ENCODE results near the gene WNT7A. TPM values are rescaled to one million over a fixed set of nuclear protein-coding genes. Genes with fewer than 3 reads are reported as not detected.

The WNT7A gene
- total RNA-seq, 3 donors from 2014 or later: not detected

DNA sequence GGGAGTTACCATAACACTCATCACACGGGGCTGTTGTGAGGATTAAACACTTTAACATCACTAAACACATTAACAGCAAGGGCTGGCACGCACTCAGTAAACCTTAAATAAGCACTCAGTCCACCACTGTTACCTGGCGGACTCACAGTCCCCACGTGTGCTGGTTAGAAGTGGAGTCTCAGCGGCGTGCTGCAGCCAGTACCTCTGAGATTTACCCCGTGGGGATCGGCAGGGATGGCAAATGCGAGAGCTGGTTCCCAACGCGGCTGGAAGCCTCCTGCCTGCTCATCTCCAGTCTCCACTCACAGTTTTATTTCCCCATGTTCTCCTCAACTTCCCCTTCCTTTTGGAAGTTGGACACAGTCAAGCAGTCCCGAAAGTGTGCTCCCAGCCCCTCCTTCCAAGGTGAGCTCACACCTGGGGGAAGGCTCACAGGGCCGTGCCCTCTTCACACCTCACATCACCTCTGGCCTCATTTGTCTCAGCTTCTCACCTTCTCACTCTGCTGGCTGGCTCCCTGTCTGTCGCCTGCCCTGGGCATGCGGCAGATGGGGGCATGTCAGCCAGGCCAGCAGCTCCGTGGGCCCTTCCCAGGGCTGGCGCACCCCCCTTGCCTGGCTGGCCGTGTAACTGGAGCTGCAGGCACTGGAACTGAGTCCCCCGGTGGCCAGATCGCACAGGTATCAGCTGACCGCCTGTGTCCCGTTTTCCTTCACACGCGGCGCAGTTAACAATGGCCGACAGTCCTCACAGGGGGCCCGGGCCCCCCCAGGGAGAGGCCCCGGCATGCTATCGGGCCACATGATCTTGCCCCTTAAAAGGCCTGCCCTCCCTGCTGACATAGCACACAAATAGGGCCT is 87.1 kb downstream of the WNT7A start:
- Histone ChIP-seq H3K36me3 (ENCODE audit: low read depth) (no peaks in the 10 kb centered on the region), H3K4me3 (no peak overlapping the region), H3K4me1 (ENCODE audit: low read depth) (no peaks in the 10 kb centered on the region), H3K9me3 (no peaks in the 10 kb centered on the region)
- DNase-seq (no peak), ATAC-seq (no peak)
- TF ChIP-seq, protein P1, sequence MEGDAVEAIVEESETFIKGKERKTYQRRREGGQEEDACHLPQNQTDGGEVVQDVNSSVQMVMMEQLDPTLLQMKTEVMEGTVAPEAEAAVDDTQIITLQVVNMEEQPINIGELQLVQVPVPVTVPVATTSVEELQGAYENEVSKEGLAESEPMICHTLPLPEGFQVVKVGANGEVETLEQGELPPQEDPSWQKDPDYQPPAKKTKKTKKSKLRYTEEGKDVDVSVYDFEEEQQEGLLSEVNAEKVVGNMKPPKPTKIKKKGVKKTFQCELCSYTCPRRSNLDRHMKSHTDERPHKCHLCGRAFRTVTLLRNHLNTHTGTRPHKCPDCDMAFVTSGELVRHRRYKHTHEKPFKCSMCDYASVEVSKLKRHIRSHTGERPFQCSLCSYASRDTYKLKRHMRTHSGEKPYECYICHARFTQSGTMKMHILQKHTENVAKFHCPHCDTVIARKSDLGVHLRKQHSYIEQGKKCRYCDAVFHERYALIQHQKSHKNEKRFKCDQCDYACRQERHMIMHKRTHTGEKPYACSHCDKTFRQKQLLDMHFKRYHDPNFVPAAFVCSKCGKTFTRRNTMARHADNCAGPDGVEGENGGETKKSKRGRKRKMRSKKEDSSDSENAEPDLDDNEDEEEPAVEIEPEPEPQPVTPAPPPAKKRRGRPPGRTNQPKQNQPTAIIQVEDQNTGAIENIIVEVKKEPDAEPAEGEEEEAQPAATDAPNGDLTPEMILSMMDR (IDR thresholded peaks at IDR 0.05): no peak
- intact Hi-C loops (cut with DNase I, micrococcal nuclease): no loop called here

DNA sequence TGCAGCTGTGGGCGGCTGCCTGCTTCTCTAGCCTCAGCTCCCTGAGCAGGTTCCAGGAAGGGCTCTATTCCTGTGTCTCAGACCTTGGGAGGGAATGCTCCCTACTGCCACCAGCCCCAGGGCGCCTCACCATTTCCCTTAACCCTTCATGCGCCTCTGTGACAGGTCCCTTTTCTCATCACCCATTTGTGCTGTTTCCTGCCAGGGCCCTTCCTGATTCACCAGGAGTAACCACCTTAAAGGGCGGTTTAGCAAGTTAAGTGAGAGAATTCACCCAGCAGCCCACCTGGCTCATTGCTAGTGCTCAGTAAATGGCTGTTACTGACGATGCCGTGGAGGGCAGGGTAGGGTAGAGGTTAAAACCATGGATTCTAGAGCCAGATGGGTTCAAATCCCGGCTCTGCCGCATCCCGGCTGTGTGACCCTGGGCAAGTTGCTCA is 87.8 kb downstream of the WNT7A start:
- Histone ChIP-seq H3K36me3 (ENCODE audit: low read depth) (no peaks in the 10 kb centered on the region), H3K4me3 (no peak overlapping the region), H3K9me3 (no peaks in the 10 kb centered on the region), H3K4me1 (ENCODE audit: low read depth) (no peaks in the 10 kb centered on the region)
- TF ChIP-seq, protein P1 (IDR thresholded peaks at IDR 0.05): no peak
- intact Hi-C loops (cut with DNase I, micrococcal nuclease): no loop called here
- DNase-seq (no peak), ATAC-seq (no peak)

DNA sequence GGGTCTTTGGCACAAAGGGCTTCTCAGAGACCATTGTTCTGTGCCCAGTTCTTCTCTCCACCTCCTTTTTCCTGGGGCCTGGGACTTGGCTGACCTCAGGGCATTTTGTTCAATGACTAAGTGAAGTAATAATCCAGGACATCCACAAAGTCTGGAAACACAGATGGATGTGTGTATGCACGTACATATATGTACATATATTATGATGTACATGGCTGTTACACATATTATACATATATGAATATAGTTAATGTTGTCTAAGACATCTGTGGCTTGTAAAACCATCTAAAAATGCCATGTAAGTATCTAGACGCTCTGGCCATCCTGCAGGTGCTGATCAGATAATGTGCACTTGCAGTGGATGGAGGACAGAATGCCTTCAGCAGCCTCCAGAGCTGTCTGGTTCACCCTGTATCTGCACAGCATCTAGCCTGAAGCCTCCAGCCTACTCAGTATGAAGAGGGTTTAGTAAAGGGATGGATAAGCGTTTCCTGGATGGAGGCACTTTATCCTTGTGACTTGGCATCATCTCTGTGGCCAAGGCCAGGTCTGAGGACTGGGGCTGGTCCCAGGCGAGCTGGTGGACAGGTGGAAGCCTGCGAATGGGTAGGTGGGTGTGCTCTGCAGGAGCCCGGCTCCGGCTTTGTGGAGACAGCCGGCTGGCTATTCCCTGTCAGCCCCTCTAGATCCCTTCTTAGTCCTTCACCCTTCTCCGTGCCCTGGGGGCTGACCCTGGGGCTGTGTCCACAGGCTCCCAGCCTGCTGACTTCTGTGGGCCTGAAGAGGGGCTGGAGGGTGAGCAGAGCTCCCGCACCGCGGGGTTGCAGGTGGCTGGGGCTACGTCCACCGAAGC is 88.4 kb downstream of the WNT7A start:
- intact Hi-C loops (cut with DNase I, micrococcal nuclease): no loop called here
- Histone ChIP-seq H3K4me1 (ENCODE audit: low read depth) (no peaks in the 10 kb centered on the region), H3K9me3 (no peaks in the 10 kb centered on the region), H3K36me3 (ENCODE audit: low read depth) (no peaks in the 10 kb centered on the region), H3K4me3 (no peak overlapping the region)
- no peak for ATAC-seq
- TF ChIP-seq, protein P1 (IDR thresholded peaks at IDR 0.05): no peak
- no peak for DNase-seq

DNA sequence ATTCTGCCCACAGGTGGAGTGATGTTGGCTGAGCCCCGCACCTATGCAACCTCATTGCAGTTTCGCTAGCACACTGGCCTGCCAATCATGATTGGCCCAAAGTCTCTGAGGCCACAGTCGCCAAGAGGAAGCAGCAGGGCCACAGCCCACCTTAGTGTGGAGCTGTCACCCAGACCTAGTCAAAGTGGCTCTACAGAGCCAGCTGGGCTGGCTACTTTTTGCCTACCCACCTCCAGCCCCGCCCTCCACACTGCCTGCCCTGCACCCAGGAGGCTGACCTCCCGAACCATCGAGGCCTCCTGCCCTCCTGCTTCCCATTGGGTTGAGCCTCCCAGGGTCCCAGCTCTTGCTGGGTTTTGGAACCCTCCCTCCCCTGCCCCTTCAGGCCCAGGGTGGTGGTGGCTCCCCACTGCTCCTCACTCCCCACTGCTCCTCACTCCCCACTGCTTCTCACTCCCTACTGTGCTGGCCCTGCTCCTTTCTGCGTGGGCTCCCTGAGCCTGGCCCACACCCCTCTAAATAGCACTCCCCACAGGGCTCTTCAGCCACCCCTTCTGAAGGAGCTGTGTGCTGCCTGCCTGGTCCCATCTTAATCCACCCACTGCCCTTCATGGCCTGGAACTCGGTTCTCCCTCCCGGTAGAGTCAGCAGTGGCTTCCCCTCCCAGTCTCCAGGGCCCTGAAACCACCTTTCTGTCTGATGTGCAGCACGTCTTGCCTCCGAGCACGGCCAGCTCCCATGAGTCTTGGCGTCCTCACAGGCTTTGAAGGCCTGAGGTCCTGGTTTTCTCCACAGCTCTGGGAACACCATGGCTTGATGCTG is 89.3 kb downstream of the WNT7A start:
- TF ChIP-seq, protein P1 (IDR thresholded peaks at IDR 0.05): no peak
- Histone ChIP-seq H3K4me1 (ENCODE audit: low read depth) (no peaks in the 10 kb centered on the region), H3K36me3 (ENCODE audit: low read depth) (no peaks in the 10 kb centered on the region), H3K9me3 (no peaks in the 10 kb centered on the region), H3K4me3 (no peak overlapping the region)
- intact Hi-C loops (cut with DNase I, micrococcal nuclease): no loop called here
- DNase-seq (no peak), ATAC-seq (no peak)
